Stimulated activated CD4-positive, alpha-beta T cell treated with anti-CD3 and anti-CD28 coated beads, TNF-alpha, amount 100 ng/mL, for 1 hour (primary cell): ENCODE results near the gene NCBP1.
A peak's percentile ranks its signal among the peaks of the same experiment; 100 is the strongest.
"Not testable (repeated sequence)": the region's sequence is repeated elsewhere in the genome, so short reads cannot be mapped to it uniquely, and the experiment has no call there.

Experiments used
- DNase-seq, 3 donors: peaks; one replicate each; pipeline ENCODE4 v3.0.0-alpha.2; 2020; ENCODE audit warnings: low read depth in 3 of 3, low spot score in 1 of 3

The NCBP1 gene

GRCh38 chr9:97668485-97668884 is 34.9 kb downstream of the NCBP1 start:
- no peak for DNase-seq

GRCh38 chr9:97670586-97670985 is 37.0 kb downstream of the NCBP1 start:
- no peak for DNase-seq

GRCh38 chr9:97672403-97672802 is 38.8 kb downstream of the NCBP1 start:
- no peak for DNase-seq

- no peak for DNase-seq
These were observed 40.3 kb downstream of the NCBP1 start for GRCh38 chr9:97673922-97674321.

GRCh38 chr9:97675655-97676054 is 42.0 kb downstream of the NCBP1 start:
- no peak for DNase-seq

GRCh38 chr9:97682242-97682641 is 48.6 kb downstream of the NCBP1 start:
- no peak for DNase-seq

GRCh38 chr9:97688654-97689053 is 55.0 kb downstream of the NCBP1 start:
- no peak for DNase-seq

GRCh38 chr9:97689401-97690180 is 56.0 kb downstream of the NCBP1 start:
- no peak for DNase-seq

- DNase-seq = no peak
These were observed 61.1 kb downstream of the NCBP1 start for GRCh38 chr9:97694769-97695168.

- DNase-seq = no peak
These were observed 61.8 kb downstream of the NCBP1 start for GRCh38 chr9:97695390-97695789.

- no peak for DNase-seq
These were observed 62.6 kb downstream of the NCBP1 start for GRCh38 chr9:97695995-97696802.

GRCh38 chr9:97696803-97697601 is 63.4 kb downstream of the NCBP1 start, which contains the start of gene XPA:
Gene XPA, minus strand, starts transcription at chr9:97697340. Its CDS starts 48 bp downstream, at chr9:97697292.
- DNase-seq = peak; percentile 95 to 97 (median 95)

GRCh38 chr9:97697837-97698236 is 64.2 kb downstream of the NCBP1 start:
- no peak for DNase-seq

GRCh38 chr9:97698865-97699264 is 65.2 kb downstream of the NCBP1 start:
- no peak for DNase-seq

GRCh38 chr9:97699281-97699680 is 65.7 kb downstream of the NCBP1 start:
- not testable (repeated sequence) for DNase-seq

- not testable (repeated sequence) for DNase-seq
These were observed 66.2 kb downstream of the NCBP1 start for GRCh38 chr9:97699824-97700223.

GRCh38 chr9:97703437-97704344 is 70.1 kb downstream of the NCBP1 start:
- no peak for DNase-seq

- no peak for DNase-seq
These were observed 70.7 kb downstream of the NCBP1 start for GRCh38 chr9:97704345-97704677.

GRCh38 chr9:97704851-97705250 is 71.2 kb downstream of the NCBP1 start:
- no peak for DNase-seq

- no peak for DNase-seq
These were observed 71.8 kb downstream of the NCBP1 start for GRCh38 chr9:97705354-97705950.
